K562 treated with DMSO at 1 percent for 48 hours (cell line): ENCODE results near the gene FUT3. TPM values are rescaled to one million over a fixed set of nuclear protein-coding genes. Genes with fewer than 3 reads are reported as not detected.

Experiments used
- total RNA-seq: library from RNA; unstranded; fragments of 300-600 nt; gene quantifications from 2 replicates; pipeline ENCODE4 v1.2.3, GENCODE V29; 2022; ENCODE audit warnings: low replicate concordance; ENCODE audit errors: extremely low read depth

The FUT3 gene
- total RNA-seq, result not detected in 2 replicates

GRCh38 chr19:5851302-5851701 is at the start of gene FUT3:
Gene FUT3 (minus strand): TSS chr19:5851449.

GRCh38 chr19:5839065-5840017 is 11.9 kb downstream of the FUT3 start, which contains the start of gene FUT6:
Gene FUT6 (minus strand): TSS chr19:5839702. CDS start chr19:5832567, 7,135 bp downstream.

GRCh38 chr19:5804516-5805461 is 46.5 kb downstream of the FUT3 start, which contains the start of gene NRTN:
Gene NRTN (plus strand): TSS chr19:5805067. CDS start chr19:5824166, 19,099 bp downstream.

Other genes with a start within 250 kb of the FUT3 start
- gene SAFB2, start 228.7 kb downstream of the FUT3 start, total RNA-seq, result not detected in 2 replicates
- 177 TPM in 1 of 2 replicates, not detected in the other for gene SAFB, start 228.4 kb downstream of the FUT3 start, total RNA-seq
- not detected in 2 replicates for gene MICOS13, start 170.9 kb downstream of the FUT3 start, total RNA-seq
- gene HSD11B1L, start 170.4 kb downstream of the FUT3 start, total RNA-seq, result not detected in 2 replicates
- 2,766 TPM in 1 of 2 replicates, not detected in the other for gene RPL36, start 161.2 kb downstream of the FUT3 start, total RNA-seq
- gene LONP1, start 131.3 kb downstream of the FUT3 start, total RNA-seq, result not detected in 2 replicates
- not detected in 2 replicates for gene CATSPERD, start 130.8 kb downstream of the FUT3 start, total RNA-seq
- gene PRR22, start 66.7 kb downstream of the FUT3 start, total RNA-seq, result not detected in 2 replicates
- not detected in 2 replicates for gene DUS3L, start 60.3 kb downstream of the FUT3 start, total RNA-seq
- gene NRTN, start 46.4 kb downstream of the FUT3 start, total RNA-seq, result not detected in 2 replicates
- gene FUT6, start 11.7 kb downstream of the FUT3 start, total RNA-seq, result not detected in 2 replicates
- not detected in 2 replicates for gene FUT5, start 19.1 kb upstream of the FUT3 start, total RNA-seq
- not detected in 2 replicates for gene NDUFA11, start 52.3 kb upstream of the FUT3 start, total RNA-seq
- gene VMAC, start 53.4 kb upstream of the FUT3 start, total RNA-seq, result not detected in 2 replicates
- gene CAPS, start 62.8 kb upstream of the FUT3 start, total RNA-seq, result not detected in 2 replicates
- gene RANBP3, start 126.7 kb upstream of the FUT3 start, total RNA-seq, result not detected in 2 replicates